GM21526 (cell line): Measurements from ENCODE around the gene FAM151A.

Source experiments
- ATAC-seq: cut with Tn5 transposase; IDR thresholded peaks from one replicate; pipeline ENCODE4 v1.9.1; 2021; ENCODE audit warnings: moderate library complexity; ENCODE audit not compliant: unreplicated experiment, low FRiP score

Gene FAM151A

DNA sequence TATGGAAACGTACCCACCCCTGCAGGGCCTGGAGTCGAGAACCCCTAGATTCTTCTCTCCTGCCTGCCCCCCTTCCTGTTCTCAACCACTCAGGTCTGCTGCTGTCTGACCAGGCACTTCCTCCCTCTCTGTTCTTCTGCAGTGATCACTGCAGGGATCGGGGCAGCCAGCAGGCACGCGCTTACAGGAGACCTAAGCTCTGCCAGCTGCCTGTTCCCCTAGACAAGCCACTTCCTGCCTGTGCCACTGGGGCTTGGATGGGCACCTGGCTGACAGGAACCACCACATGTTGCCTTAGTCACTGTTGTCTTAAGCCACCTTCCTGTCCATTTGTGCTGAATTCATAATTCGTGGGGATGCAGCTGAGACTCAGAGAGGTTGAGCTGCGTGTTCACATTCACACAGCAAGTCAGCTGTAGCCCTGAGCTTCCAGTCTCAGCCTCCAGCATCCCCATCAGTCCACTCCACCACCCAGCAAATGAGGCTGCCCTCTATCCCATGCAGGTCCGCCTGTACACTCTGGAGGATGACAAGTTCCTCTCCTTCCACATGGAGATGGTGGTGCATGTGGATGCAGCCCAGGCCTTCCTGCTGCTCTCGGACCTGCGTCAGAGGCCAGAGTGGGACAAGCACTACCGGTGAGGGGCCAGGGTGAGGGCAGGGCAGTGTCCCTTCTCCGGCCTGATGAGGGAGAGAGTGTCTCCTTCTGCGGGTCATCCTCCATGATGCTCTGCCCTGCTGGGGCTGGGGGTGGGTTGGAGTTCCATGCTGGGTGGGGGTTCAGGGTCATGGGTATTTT, 18.6 kb downstream of the FAM151A start:
- ATAC-seq, result no peak

DNA sequence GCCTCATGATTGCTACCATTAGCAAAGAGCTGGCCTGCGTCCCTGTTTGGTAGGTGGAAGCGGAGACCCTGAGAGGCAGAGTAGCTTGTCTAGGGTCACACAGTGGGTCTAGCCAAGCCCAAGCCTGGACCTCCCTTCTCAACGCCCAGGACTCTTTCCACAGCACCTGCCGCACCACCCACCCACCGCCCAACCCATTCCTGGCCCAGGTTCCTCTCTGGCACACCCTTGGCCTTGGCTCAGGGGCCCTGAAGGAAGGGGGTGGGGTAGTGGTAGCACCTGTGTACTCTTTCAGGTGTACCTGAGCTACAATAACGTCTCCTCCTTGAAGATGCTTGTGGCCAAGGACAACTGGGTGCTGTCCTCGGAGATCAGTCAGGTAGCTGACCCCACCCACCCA, 19.3 kb downstream of the FAM151A start:
- no peak for ATAC-seq

DNA sequence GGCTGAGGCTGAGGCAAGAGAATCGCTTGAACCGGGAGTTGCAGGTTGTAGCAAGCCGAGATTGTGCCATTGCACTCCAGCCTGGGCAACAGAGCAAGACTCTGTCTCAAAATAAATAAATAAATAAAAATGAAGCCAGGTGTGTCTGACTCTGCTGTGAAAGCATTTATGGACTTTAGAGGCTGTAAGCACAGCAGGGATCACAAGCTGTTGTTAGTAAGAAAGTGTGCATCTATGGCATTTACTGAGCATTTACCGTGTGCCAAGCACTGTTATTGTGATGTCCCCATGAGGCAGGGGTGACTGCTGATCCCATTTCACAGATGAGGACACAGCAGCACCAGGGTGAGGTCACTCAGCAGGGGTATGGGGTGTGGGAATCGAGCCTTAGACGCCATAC, 20.1 kb downstream of the FAM151A start:
- ATAC-seq, result no peak

DNA sequence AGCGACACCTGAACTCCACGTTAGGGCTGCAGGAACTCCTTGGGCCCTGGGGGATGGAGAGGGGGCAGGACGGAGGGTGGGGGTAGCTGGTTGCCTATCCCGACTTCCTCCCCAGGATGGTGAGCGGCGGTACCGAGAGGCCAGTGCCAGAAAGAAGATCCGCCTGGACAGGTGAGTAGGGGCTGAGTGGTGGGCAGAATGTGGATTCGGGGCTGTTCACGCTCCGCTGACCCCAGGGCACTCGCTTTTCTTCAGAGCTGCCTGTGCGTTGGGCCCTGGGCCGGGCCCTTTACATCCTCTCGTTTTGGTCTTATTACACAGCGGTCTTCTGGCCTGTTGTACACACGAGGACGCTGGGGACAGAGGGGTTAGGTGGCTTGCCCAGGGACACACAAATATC, 20.8 kb downstream of the FAM151A start:
- ATAC-seq, result no peak

DNA sequence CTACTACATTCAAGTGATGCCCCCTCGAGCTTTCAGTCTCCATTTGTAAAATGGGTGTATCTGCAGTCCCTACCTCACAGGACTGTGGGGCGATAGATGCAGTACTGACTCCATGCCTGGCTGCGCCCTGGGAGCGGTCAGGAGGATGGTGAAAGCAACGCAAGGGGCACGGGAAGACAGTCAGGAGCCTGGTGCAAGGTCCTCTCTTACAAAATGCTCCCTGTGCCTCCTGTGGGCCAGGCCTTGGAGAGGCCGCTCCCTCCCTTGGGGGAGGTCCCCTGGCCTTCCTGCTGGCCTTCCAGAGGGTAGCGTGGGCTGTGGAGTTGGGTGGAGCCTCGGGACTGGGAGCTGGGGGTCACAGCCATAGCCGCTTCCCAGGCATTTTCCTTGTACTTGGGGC, 21.6 kb downstream of the FAM151A start:
- ATAC-seq, result no peak

DNA sequence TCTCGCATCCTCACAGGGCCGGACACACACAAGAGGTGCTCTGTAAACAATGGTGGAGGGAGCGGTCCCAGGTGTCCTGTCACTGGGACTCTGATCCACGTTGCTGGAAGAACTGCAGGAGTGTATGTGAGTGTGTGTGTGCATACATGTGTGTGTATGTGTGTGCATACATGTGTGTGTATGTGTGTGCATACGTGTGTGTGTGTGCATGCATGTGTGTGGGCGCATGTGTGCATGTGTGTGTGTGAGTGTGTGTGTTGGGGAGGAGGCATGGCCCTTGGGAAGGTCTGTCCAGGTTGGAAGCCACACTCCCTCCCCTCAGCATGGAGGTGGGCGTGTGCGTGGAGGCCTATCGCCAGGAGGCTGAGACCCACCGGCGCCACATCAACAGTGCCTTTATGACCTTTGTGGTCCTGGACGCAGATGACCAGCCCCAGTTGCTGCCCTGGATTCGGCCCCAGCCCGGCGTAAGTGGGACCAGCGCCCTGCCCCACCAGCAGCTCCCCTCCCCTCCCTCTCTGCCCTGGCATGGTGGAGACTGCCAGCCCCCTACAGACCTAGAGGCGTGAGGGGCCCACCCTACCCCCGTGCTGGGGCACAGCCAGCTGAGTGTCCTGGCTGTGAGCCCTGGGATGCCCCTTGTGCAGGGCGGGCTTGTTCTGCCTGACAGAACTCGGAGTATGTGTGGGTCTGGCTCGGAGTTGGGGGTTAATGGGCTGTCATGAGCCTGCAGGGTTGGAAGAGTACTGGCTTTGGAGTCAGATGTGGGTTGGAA, 22.2 kb downstream of the FAM151A start:
- ATAC-seq, result no peak

DNA sequence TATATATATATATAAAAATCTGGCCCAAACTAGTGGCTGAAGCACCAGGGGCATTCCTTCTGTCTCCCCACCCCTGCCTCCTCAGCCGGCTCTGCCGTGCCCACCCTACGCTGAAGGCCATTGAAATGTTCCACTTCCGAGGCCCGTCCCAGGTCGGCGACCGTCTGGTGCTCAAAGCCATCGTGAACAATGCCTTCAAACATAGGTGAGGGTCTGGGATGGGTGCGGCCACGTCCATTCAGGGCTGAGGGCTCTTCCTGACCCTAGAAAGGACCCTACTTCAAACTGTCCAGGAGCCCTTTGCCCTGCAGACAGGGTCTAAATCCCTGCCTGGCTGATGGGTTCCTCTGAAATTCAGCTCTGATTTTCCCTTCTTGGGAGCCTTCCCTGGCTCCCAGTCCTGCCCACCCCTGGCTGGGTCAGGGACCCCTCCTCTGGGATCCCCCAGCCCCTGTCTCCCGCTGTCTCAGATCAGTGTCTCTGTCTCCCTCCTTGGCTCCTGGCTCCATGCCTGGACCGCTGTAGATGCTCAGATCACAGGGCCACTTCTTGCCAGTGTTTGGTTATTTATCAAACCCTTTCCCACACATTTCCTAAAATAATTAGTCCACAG, 24.0 kb downstream of the FAM151A start:
- no peak for ATAC-seq

DNA sequence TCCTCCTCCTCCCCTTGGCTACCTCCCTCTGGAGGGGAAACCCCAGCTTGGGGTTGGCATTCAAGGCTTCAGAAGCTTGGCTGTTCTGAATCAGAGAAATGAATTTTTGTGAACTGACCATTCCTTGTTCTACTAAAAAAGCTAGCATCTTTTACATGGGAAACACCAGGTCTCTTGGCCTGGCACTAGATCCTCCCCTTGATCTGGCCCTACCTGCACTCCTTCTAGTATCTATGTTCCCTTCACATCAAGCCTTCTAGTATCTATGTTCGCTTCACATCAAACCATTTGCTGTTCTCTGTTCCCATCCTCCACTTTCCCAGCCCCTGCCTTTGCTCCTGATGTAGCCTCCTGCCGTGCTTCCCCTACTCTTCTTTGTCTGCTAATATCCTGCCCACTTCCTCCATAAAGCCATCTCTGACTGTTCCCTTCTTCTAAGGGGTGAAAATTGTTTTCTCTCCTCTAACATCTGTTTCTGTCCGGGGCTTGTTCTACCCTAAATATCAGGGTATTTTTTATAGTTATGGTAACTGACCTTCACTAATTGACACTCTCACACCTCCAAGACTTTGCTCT, 25.8 kb downstream of the FAM151A start:
- ATAC-seq, result no peak

DNA sequence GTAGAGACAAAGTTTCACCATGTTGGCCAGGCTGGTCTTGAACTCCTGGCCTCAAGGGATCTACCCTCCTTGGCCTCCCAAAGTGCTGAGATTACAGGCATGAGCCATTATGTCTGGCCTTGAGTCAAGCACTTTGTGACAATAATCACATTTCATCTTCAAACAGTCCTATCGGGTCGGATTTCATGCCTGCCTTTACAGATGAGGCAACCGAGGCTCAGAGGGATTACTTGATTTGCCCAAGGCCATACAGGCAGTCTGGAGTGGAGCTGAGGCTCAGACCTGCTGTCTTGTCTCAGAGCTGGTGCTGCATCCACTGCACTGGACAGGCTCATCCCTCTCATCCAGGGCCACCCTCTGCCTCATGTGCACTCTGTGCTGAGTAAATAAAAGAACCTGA, 26.6 kb downstream of the FAM151A start:
- ATAC-seq, result no peak

DNA sequence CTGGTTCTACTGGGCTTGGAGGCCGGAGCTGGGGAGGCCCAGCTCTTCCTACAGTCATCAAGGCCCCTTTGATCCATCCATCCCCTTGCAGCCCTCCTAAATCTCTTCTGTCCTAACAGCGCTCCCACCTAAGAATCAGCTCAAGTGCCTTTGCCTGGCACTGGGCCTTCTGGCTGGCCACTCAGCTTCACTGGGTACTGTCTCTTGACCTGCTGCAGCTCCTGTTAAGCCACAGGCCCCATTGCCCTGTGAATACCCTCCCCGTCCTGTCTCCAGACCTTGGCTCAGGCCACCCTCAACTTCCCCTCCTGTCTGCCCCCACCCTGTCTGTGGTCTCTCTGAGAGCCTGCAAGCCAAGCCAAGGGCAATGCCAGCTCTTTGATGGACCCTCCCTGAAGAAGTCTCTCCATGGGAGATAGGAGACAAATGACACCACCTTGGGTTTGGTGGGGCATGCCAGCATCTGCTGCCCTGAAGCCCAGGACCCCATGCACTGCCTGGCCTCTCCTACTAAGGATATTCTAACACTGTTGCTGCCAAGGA, 27.3 kb downstream of the FAM151A start:
- ATAC-seq, result no peak

DNA sequence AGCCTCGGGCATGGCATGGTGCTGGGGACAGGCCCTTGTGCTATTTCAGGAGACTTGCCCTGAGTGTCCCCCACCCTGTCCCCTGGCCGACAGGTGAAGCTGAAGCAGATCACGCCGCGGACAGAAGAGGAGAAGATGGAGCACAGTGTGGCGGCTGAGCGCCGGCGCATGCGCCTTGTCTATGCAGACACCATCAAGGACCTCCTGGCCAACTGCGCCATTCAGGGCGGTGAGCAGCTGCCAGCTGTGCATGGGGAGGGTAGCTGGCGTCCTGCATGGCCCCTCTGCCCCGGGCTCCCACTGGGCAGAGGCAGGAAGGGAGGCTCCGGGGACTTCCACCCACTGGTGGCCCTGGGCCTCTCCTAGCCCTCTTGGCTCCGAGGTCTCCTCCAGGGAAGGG, 28.9 kb downstream of the FAM151A start:
- ATAC-seq, result no peak

DNA sequence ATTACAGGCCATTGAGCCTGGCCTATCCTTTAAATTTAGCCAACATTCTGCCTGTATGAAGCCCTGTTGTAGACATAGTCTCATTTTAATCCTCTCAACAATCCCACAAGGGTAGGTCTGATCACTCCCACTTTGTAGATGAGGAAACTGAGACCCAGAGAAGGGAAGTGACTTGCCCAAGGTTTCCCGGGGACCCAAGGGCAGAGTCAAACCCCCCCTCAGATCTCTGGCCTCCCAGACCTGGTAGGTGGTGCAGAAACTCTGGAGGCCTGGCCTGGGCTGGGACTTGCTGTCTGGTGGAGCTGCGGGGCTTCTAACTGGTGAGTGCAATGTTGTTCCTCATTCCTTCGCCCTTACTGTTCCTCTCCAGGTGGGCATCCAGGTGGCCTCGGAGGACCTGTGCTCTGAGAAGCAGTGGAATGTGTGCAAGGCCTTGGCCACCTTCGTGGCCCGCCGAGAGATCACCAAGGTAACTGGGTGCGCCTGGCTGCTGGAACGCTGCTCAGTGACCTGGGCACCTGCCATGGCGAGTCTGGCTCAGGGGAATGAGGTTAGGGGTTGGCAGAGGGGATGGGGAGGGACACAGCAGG, 29.7 kb downstream of the FAM151A start:
- no peak for ATAC-seq

DNA sequence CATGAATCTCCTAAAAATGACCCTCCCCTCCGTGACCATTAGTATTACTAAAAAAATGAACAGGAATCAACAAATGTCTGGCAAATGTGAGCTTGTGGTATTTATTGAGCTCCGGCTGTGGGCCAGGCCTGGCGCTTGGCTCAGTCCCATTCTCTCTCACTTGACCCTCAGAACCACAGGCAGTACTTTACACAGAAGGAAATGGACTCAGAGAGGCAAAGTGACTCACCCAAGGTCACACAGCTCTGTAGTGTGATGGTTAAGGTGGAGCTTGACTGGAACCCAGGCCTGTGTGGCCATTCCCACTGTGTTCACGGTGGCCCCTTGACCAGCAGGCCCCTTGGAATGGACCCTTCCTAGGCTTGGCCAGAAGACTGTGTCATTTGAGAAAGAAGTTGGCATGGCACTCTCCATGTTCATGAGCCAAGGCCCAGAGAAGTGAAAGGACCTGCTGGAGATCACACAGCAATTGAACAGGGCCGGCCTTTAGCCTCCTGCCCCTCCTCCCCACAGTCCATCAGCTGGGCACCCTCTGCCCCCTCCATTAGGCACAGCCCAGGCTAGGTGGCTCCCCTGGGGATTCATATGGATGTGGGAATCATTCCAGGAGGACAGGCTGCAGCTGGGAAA, 32.1 kb downstream of the FAM151A start:
- ATAC-seq, result no peak

DNA sequence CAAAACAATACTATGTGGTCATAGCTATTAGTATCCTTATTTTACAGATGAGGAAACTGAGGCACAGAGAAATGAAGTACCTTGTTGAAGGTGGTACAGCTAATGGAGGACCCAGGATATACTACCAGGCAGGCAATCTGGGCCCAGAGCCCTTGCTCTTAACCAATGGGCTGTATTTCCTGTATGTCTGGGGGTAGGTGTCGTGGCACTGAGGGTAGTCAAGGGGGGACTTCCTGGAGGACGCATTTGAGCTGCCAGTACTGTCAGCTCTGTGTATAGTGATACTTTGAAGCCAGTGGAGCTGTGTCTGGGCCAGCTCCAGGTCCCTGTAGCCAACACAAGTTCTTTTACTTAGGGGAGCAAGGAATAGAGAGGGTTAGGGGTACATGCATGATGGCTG, 34.9 kb downstream of the FAM151A start:
- ATAC-seq, result no peak

DNA sequence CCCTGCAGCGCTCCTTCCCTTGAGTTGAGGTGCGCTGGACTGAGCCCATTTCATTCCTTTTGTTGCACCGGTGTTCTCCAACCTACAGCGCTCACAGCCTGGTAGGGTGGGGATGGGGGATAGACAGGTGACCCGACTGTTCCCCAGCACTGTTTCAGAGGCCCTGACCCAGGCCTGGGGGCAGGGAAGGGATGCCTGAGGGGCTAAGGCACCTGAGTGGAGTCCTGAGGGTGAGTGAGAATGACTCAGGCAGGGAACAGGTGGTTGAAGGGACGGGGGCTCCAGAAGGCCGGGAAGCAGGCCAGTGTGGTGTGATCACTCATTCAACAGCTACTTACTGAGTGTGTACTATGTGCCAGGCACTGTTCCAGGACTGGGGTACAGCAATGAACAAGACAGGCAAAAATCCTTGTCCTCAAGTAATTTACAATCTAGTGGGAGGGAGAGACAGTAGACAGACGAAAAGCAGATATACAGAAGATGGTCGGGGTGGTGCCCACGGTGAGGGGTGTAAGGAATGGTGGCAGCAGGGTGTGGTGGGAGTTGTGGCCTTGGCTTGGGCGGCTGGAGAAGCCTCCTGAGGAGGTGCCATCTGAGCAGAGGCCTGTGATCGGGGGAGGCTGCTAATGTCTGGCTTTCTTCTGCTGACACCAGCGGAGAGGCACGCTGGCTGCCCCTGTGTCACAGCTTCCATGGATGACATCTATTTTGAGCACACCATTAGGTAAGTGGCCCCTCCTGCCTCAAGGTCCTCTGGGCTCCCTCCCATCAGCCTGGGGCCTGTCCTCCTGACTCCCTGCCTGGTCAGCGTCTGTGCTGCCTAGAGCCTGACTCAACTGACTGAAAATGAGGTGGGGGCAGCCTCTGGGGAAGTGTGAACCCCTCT, 37.9 kb downstream of the FAM151A start:
- ATAC-seq, result no peak

DNA sequence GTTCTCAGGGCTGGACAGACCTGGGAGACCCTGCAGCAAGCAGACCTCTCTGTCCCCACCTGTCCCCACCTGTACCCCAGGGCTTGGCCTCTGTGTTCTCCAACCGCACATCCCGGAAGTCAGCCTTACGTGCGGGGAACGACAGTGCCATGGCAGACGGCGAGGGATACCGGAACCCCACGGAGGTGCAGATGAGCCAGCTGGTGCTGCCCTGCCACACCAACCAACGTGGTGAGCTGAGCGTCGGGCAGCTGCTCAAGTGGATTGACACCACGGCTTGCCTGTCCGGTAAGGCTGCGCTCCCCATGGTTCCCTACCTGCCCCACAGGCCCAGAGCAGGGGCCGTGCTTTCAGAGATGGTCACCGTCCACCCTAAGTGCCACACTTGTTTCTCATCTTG, 38.8 kb downstream of the FAM151A start:
- ATAC-seq, result no peak

DNA sequence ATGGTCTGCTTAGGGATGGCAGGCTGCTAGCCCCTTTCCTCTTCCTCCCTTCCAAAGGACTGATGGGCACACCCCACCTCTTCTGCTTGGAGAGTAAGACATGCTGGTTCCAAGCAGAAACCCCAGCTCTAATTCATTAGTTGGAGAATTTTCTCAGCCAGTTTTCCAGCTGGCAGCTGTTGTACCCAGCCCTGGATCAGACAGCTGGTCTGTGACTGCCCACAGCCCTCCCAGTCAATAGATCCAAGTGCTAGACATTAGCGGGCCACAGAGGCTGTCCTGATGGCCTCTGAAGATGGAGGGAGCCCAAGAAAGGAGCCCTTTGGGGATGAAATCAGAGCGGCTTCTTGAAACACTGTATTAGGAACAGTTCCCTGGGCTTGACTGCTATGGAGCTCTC, 39.5 kb downstream of the FAM151A start:
- ATAC-seq, result no peak

DNA sequence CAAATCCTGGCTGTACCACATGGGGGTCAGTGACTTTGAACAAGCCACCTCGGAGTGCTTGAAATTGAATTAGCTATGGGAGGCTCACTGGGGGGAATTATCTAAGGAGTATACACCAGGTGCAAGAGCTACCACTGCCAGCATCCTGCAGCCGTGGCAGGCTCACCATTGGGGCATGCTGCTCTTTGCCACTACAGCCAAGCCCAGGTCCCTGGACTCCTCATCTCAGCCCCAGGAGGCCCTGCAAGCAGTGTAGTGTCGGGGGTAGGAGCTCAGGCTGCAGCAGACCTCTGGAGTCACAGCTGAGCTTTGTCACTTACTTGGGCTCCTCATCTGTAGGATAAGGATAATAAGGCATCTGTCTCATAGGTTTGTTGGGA, 40.0 kb downstream of the FAM151A start:
- no peak for ATAC-seq

DNA sequence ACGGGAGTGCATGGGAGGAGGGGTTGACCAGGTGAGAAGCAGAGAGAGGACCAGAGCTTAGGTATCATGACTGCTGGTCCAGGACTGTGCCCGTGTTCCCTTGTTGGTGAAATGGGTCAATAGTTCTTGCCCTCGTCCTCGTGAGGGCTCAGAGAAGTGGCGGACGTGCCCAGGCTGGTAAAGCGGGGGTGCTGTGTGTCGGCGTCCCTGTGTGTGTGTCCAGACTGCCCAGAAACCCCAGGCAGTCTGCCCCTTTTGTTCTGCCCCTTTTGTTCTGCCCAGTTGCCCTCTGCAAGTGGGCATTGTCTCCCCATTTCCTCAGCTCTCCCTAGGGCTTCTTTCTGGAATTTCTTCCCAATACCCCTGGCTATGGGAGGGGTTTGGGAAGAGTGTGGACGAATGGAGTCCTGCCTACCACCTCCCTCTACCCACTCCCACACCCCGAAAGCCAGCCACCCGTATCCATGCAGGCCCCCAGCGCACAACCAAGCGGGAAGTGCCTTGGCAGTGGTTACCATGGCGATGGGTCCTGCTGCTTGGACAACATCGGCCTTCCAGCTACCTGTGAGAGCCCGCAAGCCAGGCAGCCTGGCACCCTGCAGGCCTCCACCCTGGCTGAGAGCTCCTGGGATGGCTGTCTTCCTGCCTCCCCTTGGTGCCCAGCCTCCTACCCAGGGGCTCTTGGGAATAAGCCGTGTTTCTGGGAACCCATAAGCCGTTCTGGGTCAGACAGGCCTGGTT, 40.6 kb downstream of the FAM151A start:
- ATAC-seq, result no peak
